ENCODE results near the gene KY.

- TF ChIP-seq POLR2A (IDR thresholded peaks at IDR 0.05; ENCODE audit: low read depth, low read length), result no peak
- no peak for TF ChIP-seq POLR2AphosphoS5 (IDR thresholded peaks at IDR 0.05; ENCODE audit: low read depth, low read length)
- TF ChIP-seq TAF1 (IDR thresholded peaks at IDR 0.05; ENCODE audit: borderline replicate concordance, low read depth, low read length), result no peak
Measured at GRCh38 chr3:134563601-134564000, 87.2 kb downstream of the KY start.
